GM21825 (cell line): Measurements from ENCODE around the gene TTPAL.
A peak's percentile ranks its signal among the peaks of the same experiment; 100 is the strongest.

Experiments
- ATAC-seq: cut with Tn5 transposase; IDR thresholded peaks from one replicate; pipeline ENCODE4 v1.9.1; 2021; ENCODE audit warnings: mild to moderate bottlenecking, moderate library complexity; ENCODE audit not compliant: unreplicated experiment

The TTPAL gene

DNA sequence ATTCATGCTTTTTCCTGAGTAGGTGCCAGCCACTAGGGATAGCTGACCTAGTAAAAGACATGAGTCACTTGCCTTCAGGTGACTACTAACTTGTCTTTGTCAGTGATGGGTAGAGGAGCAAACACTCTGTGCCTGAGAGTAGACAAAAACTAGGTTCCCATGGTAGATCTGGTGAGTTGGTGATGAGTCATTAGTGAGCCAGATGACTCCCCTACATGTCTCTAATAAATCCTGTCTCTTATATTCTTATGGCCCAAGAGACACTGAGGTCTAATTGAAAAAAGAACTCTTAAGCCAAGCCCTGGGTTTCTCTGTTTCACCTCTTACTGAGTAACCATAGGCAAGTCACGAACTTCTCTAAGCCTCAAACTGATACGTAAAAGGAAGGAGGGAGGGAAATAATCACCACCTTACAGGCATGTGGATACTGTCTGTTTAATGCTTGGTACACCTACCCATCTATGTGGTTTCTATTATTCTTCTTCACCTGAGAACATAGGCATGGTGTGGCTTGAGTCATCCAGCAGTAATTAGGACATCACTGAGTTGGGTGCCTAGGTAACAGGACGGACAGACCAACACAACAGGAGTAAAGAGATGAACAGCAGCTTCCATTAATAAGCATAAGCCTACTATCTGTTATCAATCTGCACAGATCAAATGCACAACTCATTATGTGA lies 20.3 kb downstream of the TTPAL start:
- ATAC-seq, result no peak

DNA sequence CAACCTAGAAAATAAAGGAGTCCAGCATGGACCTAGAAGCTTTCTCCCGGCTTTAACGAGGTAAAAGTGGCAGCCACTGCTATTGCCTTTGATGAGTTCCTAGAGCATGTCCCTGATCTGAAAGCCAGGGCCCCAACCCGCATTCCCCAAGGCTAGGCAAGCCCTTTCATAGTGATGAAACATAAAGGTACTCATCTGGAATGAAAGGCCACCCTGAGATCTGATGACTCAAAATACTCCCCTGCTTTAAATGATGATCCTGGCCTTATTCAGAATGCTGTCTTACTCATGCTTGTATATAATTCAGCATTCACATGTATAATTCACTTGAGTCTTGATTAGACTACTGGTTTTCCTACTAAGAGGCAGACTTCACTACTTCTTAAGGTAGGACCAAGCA lies 21.3 kb downstream of the TTPAL start:
- ATAC-seq, result no peak

- ATAC-seq, result no peak
Observed at GRCh38 chr20:44497761-44498160, 22.1 kb downstream of the TTPAL start.

DNA sequence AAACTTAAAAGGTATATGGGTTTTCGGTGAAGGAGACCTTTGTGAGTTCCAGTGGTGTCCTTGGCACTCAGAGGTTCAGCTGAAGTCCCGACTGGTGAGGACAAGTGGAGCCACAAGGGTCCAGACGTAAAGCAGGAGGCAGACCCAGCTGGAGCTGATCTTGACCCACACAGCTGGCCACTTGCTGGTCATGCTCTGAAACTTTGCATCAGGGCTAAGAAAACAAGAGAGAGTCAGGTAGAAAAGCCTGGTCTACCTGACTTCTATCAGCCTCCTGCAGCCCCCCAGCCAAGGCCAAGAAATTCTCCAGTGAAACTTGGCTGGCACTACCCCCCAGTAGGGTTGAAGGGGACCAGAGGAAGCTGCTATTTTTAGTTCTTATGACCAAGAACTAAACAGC lies 24.5 kb downstream of the TTPAL start:
- no peak for ATAC-seq

GRCh38 chr20:44501448-44501847 lies 25.8 kb downstream of the TTPAL start:
- no peak for ATAC-seq

DNA sequence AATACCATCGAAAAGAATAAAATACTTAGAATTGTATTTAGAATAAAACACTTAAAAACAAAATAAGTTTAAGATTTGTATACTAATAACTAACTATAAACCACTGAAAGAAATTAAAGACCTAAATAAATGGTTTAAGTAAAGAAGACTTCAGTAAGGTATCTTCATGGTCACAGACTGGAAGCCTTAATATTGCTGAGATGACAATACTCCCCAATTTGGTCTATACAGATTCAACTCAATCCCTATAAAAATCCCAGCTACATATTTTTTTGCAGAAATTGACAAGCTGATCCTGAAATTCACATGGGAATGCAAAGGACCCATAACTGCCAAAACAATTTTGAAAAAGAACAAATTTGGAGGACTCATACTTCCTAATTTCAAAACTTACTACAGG lies 27.3 kb downstream of the TTPAL start:
- ATAC-seq, result no peak

DNA sequence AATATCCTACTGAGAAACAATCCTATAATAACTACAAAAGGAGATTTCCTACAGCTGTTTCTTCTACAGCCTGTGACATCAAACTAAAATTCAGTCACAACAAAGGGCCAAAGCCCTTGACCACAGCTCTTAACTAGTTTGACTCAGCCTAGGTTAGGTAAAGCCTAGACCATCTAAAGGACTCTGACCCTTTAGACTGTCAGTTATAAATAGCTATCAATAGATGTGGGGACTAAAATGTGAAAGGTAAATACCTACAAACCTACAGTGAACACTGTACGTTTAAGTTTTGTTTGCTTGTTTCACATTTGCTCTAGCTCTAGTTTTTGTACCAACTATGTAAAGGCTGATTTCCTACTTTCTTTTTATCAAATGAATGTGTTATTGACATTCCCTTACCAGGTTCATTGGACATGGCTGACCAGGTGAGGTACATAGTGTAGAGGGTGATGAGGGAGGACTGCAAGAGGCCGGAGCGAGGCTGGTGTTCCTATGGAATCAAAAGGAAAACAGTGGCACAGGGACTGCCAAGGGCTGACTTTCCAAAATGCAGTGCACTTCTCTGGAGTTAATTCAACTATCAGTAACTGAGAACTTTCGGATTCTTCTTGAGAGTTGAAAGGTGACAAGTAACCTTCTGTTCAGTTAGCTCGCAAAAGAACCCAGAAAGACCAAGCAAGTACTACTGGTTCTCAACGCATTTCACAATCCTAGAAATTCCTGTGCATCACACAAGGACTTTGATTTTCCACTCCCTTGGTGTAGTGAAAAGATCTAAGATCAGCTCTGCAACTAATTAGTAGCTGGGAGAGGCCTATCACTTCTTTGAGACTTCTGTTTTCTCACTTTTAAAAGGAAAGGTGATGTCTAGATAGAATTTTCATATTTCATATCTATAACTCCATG lies 29.0 kb downstream of the TTPAL start:
- ATAC-seq, result no peak

- ATAC-seq, result no peak
Observed at GRCh38 chr20:44509762-44510161, 34.1 kb downstream of the TTPAL start.

DNA sequence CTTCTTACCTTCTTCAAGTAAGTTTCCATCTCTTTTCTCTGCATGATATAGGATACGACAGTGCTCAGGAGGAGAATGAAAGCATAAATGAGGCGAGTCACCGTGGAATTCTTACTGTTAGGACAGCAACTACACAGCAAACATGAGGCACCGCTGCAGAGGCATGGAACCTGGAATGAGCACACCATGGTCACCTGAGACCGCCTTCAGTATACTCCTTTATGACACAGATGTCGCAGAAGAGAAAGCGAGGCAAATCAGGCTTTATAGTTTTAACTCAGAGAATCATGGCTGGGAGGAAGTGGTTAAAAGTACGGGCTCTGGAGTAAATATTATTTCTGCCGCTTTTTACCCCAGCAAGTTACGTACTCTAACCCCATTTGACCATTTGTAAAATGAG lies 38.2 kb downstream of the TTPAL start:
- ATAC-seq, result no peak

- no peak for ATAC-seq
Observed at GRCh38 chr20:44516491-44516890, 40.8 kb downstream of the TTPAL start.

GRCh38 chr20:44517454-44517853 lies 41.8 kb downstream of the TTPAL start:
- ATAC-seq, result no peak

DNA sequence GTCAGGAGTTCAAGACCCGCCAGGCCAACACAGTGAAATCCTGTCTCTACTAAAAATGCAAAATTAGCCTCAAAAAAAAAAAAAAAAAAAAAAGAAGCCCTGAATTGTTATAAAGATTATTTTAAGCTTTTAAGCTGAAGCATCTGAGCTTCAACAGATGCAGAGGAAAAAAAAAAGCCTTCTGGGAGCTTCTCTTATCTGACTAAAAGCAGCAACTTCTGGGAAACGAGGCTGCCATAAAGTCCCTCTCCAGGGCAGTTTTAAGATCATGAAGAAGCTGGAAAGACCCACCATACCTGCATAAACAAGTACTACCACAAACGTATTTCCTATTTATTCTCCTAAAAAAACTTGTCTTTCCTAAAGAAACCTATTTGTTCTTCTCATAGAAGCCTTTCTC lies 42.6 kb downstream of the TTPAL start:
- ATAC-seq, result no peak

DNA sequence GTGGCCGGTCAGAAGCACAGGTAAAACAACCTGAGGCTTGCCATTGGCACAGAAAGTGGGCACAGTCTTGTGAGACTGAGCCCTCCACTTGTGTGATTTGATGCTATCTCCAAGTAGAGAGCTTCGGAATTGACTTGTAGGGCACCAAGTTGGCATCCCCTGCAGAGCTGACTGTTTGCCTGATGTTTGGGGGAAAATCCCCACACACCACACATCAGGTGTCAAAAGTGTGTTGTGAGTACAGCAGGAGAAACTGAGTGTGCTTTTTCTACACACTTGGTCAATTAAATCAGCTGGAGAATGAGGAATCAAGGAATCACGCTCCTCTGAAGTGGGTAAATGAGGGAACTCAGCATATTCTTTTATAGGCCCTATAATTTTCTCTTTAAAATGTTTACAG lies 45.2 kb downstream of the TTPAL start:
- ATAC-seq, result no peak

DNA sequence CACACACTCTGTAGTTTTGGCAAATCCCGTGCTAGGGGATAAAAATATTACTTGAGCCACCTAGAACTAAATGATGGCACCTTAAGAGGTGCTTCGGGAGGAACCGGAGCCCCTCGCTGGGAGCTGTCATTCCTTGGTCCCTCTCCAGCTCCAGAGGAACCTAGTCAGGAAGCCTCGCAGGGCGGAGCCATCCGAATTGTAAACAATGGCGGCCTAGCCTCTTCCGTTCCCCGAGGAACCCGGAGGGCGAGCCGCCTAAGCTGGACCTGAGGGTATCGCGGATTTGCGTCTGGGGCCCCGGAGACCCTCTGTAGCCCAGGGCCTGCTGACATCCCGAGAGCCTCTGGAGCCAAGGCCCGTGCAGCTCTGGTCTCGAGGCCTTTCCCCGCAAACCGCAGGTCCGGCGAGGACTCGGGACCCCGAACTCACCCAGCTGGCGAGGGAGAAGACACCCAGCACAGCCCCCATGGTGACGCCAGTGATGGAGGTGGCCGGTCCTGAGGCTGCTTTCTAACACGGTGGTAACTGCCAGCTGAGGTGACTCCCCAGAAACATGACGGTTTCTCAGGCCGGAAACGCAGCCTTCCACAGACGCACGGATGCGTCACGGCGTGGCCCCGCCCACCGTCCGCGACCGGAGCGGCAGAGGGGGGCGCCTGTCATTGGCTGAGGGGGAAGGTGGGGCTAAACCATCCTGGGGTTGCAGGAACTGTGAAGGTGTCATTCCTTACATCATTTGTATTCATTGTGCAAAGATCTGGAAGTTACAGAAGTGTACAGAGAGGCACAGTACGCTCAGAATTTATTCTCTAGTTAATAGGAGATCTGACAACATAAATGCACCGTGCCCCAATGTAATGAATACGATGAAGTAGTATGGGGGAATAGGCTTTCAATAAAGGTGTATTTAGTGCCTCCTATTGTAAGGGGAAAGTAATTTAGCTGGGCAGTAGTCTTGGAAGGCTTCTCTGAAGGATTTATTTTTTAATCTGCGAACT lies 46.1 kb downstream of the TTPAL start, which contains the start of gene SERINC3:
Gene SERINC3 (minus strand): TSS at position 587 of the 998 bp plus-strand sequence. CDS start 119 bp downstream, at position 468.
- ATAC-seq, result peak; percentile 97

DNA sequence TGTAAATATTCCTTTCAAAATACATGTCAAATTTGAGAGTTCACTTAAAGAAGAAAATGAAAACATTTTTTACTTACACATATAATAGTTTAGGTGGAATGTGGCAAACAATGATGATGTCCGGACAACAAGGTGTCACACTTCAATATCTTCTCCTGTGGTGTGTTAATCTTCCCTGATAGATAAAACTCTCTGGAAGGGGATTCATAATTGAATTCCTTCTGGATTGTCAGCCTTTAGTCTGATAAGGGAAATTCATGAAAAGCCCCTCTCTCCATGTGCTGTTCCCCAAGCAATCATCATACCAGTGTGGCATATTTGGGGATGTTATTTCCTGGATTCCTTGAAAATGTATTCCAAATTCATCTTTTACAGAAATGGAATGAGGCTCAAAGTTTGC lies 47.2 kb downstream of the TTPAL start:
- ATAC-seq, result no peak

GRCh38 chr20:44523746-44524145 lies 48.1 kb downstream of the TTPAL start:
- ATAC-seq, result no peak

GRCh38 chr20:44526129-44526528 lies 50.5 kb downstream of the TTPAL start:
- no peak for ATAC-seq

- no peak for ATAC-seq
Observed at GRCh38 chr20:44527716-44528199, 52.1 kb downstream of the TTPAL start.

DNA sequence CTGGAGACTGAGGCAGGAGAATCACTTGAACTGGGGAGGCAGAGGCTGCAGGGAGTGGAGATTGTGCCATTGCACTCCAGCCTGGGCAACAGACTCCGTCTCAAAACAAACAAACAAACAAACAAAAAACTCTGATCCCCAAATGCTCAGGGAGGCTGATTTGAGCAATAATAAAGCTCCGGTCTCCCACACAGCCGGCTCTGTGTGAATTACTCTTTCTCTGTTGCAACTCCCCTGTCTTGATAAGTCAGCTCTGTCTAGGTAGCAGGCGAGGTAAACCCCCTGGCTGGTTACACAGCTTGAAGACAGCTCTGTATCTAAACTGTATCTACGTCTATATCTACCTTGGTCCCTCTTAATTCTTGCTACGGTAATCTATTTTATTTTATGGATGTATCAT lies 52.6 kb downstream of the TTPAL start:
- no peak for ATAC-seq

DNA sequence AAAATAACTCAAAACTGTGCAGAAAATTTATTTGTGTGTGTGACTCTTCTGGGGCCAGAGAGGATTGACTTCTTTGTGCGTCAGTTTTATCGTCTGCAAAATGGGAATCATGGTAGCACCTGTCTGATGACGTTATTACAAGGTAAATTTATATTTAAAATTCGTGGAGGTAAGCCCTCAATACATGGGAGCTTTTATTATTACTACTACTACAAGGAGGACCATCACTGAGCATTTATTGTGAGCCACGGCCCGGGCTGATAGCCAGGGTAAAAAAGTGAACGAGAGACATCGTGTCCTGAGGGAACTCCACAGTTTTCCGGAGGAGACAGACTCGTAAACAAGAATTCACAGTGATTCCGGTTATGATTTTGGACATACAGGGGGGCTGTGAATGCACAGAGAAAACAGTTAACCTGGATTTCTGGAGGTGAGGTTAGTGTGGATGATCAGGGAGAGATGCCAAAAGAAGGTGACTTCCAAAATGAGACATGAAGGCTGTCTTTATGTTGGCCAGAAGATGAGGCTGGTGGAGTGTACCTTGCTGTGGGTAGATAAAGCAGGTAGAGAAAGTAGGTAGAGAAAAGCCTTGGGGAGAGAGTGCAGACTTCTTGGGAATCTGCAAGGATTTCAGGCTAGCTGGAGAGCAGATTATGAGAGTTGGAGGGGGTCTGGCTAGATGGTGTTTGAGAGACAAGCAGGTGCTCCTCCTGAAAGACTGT lies 56.7 kb downstream of the TTPAL start:
- ATAC-seq, result no peak
